Hepatic stellate cell (primary cell): ENCODE measurements around the gene P3H3.

Experiments used
- DNase-seq: peaks from one replicate; pipeline ENCODE4 v3.0.0; 2011; ENCODE audit warnings: low spot score

The P3H3 gene

GRCh38 chr12:6799147-6799546, 29.1 kb upstream of the P3H3 start:
- DNase-seq: no peak

DNA sequence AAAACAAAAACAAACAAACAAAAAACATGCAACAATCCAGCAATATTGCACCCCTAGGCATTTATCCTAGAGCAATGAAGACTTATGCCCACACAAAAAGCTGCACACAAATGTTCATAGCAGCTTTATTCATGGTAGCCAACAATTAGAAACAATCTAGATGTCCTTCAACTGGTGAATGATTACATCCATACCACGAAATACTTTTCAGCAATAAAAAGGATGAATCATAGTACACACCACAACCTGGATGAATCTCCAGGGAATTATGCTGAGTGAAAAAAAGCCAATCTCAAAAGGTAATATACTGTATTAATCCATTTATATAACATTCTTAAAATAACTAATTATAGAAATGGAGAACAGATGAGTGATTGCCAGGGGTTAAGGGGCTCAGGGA, 21.0 kb upstream of the P3H3 start:
- DNase-seq: no peak

- DNase-seq: no peak
Measured at GRCh38 chr12:6809056-6809455, 19.2 kb upstream of the P3H3 start.

DNA sequence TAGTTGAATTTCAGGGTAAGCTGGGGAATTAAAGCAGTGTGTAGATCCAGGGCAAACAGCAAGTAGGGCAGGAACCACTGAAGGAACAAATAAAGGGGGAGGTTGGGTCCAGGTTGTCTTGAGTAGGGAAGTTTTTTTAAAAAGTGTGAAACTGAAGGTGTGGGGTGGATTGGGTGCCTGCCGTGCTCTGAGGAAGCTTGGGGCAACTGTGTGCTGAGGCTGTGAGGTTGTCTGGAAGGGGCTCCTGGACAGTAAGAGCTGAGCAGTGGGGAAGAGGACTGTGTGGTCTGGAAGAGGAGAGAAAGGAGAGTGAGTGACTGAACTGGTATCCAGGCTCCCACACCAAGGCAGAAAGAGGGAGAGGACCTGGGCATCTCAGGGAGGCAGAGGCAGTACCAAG, 17.4 kb upstream of the P3H3 start:
- DNase-seq: no peak

- DNase-seq: no peak
Measured at GRCh38 chr12:6813363-6813762, 14.8 kb upstream of the P3H3 start.

DNA sequence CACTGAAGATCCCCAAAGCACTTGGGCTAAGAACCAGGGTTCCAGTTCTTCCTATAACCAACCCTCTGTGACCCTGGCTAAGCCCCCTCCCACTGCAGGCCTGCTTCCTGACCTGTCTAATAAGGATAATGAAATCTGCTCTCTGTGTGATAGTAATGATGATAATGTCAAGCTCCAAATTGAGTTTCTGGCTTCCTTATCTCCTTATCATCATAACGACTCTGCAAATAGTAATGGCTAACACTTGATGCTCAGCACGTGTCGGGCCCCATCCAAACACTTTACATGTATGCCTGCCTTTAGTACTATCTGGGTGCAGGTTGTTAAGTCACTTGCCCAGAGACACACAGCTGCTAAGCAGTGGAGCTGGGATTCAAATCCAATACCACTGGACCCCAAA, 11.6 kb upstream of the P3H3 start:
- no peak for DNase-seq

DNA sequence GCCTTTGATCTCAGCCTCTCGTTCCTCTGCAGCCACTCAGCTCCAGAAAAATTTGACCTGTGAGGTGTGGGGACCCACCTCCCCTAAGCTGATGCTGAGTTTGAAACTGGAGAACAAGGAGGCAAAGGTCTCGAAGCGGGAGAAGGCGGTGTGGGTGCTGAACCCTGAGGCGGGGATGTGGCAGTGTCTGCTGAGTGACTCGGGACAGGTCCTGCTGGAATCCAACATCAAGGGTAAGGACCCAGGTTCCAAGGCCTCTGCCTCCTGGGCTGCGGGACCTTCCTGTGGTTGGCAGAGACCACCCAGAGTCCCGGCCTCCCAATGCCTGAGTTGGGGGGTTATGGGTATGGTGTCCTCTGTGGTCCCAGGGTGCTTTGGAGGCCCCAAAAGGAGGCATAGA, 11.1 kb upstream of the P3H3 start:
- no peak for DNase-seq

DNA sequence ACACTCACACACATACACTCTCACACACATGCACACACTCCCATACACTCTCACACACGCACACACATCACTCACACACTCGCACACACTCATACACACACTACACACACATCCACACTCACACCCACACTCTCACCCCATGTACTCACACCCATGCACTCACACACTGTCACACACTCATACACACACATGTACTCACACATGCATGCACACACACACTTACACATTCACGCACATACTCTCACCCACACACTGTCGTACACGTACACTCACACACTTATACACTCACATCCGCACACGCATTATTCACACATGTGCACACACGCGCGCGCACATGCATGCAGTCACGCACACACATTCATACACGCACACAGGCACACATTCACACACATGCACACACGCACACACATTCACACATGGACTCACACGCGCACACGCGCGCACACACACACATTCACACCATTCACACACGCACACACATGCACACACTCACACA, 10.5 kb upstream of the P3H3 start:
- DNase-seq: no peak

- DNase-seq: no peak
Measured at GRCh38 chr12:6818222-6818621, 10.0 kb upstream of the P3H3 start.

- DNase-seq: no peak
Measured at GRCh38 chr12:6818645-6819044, 9.6 kb upstream of the P3H3 start.

DNA sequence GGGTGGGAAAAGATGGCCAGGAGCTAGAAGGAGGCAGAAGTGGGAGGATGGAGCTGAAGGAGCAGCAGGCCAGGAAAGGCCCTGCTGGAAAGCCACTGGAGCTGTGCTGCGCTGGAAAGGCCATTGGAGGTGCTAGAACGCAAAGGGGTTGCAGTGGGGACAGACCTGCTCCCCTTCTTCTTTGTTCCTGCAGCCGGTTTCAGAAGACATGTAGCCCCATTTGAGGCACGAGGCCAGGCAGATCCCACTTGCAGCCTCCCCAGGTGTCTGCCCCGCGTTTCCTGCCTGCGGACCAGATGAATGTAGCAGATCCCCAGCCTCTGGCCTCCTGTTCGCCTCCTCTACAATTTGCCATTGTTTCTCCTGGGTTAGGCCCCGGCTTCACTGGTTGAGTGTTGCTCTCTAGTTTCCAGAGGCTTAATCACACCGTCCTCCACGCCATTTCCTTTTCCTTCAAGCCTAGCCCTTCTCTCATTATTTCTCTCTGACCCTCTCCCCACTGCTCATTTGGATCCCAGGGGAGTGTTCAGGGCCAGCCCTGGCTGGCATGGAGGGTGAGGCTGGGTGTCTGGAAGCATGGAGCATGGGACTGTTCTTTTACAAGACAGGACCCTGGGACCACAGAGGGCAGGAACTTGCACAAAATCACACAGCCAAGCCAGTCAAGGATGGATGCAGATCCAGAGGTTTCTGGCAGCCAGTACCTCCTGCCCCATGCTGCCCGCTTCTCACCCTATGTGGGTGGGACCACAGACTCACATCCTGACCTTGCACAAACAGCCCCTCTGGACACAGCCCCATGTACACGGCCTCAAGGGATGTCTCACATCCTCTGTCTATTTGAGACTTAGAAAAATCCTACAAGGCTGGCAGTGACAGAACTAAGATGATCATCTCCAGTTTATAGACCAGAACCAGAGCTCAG, 8.8 kb upstream of the P3H3 start:
- no peak for DNase-seq

- DNase-seq: no peak
Measured at GRCh38 chr12:6820166-6820565, 8.0 kb upstream of the P3H3 start.

DNA sequence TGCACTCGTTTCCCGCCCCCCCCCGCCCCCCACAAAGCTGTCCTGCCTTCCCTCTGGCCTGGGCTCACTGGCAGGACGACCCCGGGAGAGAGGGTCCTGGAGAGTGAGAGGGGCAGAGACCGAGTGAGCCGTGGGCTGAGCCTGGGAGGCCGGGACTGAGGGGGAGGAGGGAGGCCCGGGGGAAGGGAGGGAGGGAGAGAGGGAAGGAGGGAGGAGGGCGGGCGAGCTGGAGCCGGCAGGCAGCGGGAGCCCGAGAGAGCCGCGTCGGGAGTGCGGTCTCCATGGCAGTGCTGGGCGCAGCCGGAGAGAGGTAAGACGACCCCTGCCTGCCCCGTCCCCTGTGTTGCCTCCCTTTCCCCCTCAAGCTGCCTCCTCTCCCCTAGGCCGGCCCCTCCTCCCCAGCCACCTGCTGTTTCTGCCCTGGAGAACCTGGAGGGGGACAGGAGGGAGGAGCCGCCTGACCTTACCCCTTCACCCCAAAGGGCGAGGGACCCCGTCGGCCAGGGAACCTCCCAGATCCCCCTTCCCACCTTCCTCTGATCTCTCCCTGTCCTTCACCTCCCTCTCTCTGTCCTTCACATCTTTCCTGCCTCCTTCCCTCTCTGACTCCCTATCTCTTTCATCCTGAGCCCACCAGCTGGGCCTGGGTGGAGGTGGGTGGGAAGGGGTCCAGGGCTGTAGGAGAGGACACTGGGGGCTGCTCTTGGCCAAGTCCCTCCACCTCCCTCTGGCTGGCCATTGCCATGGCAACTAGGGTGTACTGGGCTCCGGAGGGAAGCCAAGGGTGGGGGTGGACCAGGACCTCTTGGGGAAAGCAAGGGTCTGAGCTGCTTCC, 6.4 kb upstream of the P3H3 start, which contains the start of gene GPR162:
GPR162 (plus strand) TSS at position 231 of the 835 bp plus-strand sequence. CDS start 2,078 bp downstream, outside the sequence.
- DNase-seq: peak; percentile 83

GRCh38 chr12:6822426-6823135, 5.6 kb upstream of the P3H3 start:
- DNase-seq: no peak

GRCh38 chr12:6823182-6824084, 4.8 kb upstream of the P3H3 start:
- no peak for DNase-seq

- no peak for DNase-seq
Measured at GRCh38 chr12:6824085-6824775, 4.0 kb upstream of the P3H3 start.

- no peak for DNase-seq
Measured at GRCh38 chr12:6824901-6825381, 3.3 kb upstream of the P3H3 start.

GRCh38 chr12:6825398-6826124, 2.6 kb upstream of the P3H3 start:
- peak; percentile 97 for DNase-seq

DNA sequence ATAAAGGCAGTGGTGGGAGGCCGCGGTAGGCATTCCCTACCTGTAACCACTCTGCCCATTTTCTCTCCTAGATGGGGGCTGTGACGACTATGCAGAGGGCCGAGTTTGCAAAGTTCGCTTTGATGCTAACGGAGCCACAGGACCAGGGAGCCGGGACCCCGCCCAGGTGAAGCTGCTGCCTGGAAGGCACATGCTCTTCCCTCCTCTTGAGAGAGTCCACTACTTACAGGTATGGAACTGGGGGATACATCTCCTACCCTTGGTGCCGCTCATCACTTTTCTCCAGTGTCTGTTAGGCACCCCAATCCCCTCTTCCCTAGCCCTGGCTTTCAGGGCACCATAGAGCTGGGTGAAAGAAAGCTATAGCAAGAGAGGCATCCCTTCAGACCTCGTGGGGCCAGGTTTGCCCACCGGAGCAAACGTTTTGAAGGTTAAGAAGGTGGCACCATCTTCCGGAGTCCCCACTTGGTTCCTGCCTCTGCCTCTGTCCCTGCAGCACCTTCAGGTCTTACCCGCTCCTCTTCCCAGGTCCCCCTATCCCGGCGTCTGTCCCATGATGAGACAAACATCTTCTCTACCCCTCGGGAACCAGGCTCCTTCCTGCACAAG, 2.0 kb upstream of the P3H3 start:
- DNase-seq: no peak
